ENCODE results near the gene HDAC5.
"Not testable (repeated sequence)": the region's sequence is repeated elsewhere in the genome, so short reads cannot be mapped to it uniquely, and the experiment has no call there.

The HDAC5 gene

GRCh38 chr17:44110823-44111633 is 12.4 kb downstream of the HDAC5 start:
- DNase-seq, result peak; percentile 88

GRCh38 chr17:44110011-44110686 is 13.3 kb downstream of the HDAC5 start:
- DNase-seq, result no peak

GRCh38 chr17:44109312-44109630 is 14.2 kb downstream of the HDAC5 start:
- DNase-seq, result no peak

- peak; percentile 96 for DNase-seq
Measured at GRCh38 chr17:44108440-44109311, 14.8 kb downstream of the HDAC5 start.

GRCh38 chr17:44106801-44107200 is 16.6 kb downstream of the HDAC5 start:
- no peak for DNase-seq

- DNase-seq, result no peak
Measured at GRCh38 chr17:44105941-44106340, 17.5 kb downstream of the HDAC5 start.

GRCh38 chr17:44105483-44105882 is 18.0 kb downstream of the HDAC5 start:
- no peak for DNase-seq

GRCh38 chr17:44102849-44103622 is 20.4 kb downstream of the HDAC5 start:
- no peak for DNase-seq

GRCh38 chr17:44101858-44102257 is 21.6 kb downstream of the HDAC5 start:
- not testable (repeated sequence) for DNase-seq

GRCh38 chr17:44097110-44097958 is 26.1 kb downstream of the HDAC5 start:
- DNase-seq, result peak; percentile 35

GRCh38 chr17:44095647-44096496 is 27.6 kb downstream of the HDAC5 start:
- peak; percentile 93 for DNase-seq

GRCh38 chr17:44095388-44095646 is 28.1 kb downstream of the HDAC5 start:
- no peak for DNase-seq

GRCh38 chr17:44094701-44095387 is 28.6 kb downstream of the HDAC5 start:
- no peak for DNase-seq

- DNase-seq, result no peak
Measured at GRCh38 chr17:44093231-44093900, 30.1 kb downstream of the HDAC5 start.

GRCh38 chr17:44092051-44092450 is 31.4 kb downstream of the HDAC5 start:
- DNase-seq, result no peak

GRCh38 chr17:44091200-44091997 is 32.0 kb downstream of the HDAC5 start:
- DNase-seq, result no peak

- DNase-seq, result no peak
Measured at GRCh38 chr17:44088254-44088653, 35.2 kb downstream of the HDAC5 start.

GRCh38 chr17:44087319-44087718 is 36.1 kb downstream of the HDAC5 start:
- no peak for DNase-seq

All from HCEC 1CT (cell line).